Upper lobe of left lung (tissue), 4 donors: ENCODE results near the gene BATF.

Source experiments
- EP300 ChIP-seq, 4 donors: sonication (generic); formaldehyde crosslinking; IDR thresholded peaks; one replicate each; pipeline ENCODE4 v1.5.1; 2017; ENCODE audit warnings: antibody characterized with exemption in 4 of 4, control low read depth in 2 of 4
- POLR2A ChIP-seq, 4 donors: fragments of 450-650 bp; IDR thresholded peaks; one replicate each; pipeline ENCODE4 v1.5.1; 2016 to 2017; ENCODE audit warnings: antibody characterized with exemption in 4 of 4, mild to moderate bottlenecking in 2 of 4
- POLR2AphosphoS5 ChIP-seq, 2 donors: sonication (generic); formaldehyde crosslinking; IDR thresholded peaks; one replicate each; pipeline ENCODE4 v1.5.1; 2017; ENCODE audit warnings: antibody characterized with exemption in 2 of 2
- TF ChIP-seq, protein P1 (sequence below), 6 experiments: fragments of 450-650 bp in 4 of 6; fragments of 200-600 bp in 2 of 6; sonication (generic) in 2 of 6; IDR thresholded peaks; one replicate each; pipeline ENCODE4 v1.5.1; 2016 to 2019; ENCODE audit warnings: antibody characterized with exemption in 6 of 6

DNA sequence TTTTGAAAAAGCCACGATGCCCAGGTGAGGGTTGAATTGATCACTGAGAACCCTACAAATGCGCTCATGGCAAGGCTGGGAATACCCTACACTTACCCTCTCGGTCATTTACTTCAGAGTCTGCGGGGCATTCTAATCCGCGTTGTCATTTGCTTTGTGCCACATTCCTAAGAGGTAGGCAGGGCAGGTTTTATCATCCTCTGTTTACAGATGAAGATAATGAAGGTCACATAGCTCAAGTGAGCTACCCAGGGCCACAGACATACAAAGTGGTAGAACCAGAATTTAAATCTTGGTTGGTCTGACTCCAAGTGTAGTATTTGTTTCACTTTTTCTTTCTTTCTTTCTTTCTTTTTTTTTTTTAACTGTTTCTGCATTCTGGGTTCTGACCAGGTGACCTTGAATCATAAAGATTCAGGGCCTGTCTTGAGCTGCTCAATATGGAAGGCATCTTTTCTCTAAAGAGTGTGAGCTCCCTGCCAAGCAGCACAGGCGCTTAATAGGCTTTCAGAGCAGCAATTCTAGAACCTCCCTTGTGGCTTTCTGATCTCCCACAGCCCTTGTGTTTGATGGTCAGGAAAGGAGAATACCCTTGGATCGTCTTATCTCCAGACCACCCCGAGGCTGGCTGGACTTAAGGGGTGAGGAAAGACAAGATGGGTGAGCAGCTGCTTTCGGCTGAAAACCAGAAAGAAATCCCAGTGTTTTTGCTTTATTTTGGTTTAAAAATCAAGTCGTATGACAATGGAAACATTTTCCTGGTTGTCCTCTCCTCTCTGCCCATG, 662 bp upstream of the BATF start:
- TF ChIP-seq, protein P1, sequence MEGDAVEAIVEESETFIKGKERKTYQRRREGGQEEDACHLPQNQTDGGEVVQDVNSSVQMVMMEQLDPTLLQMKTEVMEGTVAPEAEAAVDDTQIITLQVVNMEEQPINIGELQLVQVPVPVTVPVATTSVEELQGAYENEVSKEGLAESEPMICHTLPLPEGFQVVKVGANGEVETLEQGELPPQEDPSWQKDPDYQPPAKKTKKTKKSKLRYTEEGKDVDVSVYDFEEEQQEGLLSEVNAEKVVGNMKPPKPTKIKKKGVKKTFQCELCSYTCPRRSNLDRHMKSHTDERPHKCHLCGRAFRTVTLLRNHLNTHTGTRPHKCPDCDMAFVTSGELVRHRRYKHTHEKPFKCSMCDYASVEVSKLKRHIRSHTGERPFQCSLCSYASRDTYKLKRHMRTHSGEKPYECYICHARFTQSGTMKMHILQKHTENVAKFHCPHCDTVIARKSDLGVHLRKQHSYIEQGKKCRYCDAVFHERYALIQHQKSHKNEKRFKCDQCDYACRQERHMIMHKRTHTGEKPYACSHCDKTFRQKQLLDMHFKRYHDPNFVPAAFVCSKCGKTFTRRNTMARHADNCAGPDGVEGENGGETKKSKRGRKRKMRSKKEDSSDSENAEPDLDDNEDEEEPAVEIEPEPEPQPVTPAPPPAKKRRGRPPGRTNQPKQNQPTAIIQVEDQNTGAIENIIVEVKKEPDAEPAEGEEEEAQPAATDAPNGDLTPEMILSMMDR (IDR thresholded peaks at IDR 0.05), result no peak
- TF ChIP-seq EP300 (IDR thresholded peaks at IDR 0.05) (no peak), POLR2AphosphoS5 (IDR thresholded peaks at IDR 0.05) (no peak), POLR2A (IDR thresholded peaks at IDR 0.05) (no peak)
